Stimulated activated CD4-positive, alpha-beta T cell treated with anti-CD3 and anti-CD28 coated beads, Interleukin-4, amount 100 ng/mL, for 1 hour (primary cell): ENCODE data around the gene KLHL22.

ENCODE experiments used
- DNase-seq: peaks from one replicate; pipeline ENCODE4 v3.0.0-alpha.2; 2020

The KLHL22 gene

DNA sequence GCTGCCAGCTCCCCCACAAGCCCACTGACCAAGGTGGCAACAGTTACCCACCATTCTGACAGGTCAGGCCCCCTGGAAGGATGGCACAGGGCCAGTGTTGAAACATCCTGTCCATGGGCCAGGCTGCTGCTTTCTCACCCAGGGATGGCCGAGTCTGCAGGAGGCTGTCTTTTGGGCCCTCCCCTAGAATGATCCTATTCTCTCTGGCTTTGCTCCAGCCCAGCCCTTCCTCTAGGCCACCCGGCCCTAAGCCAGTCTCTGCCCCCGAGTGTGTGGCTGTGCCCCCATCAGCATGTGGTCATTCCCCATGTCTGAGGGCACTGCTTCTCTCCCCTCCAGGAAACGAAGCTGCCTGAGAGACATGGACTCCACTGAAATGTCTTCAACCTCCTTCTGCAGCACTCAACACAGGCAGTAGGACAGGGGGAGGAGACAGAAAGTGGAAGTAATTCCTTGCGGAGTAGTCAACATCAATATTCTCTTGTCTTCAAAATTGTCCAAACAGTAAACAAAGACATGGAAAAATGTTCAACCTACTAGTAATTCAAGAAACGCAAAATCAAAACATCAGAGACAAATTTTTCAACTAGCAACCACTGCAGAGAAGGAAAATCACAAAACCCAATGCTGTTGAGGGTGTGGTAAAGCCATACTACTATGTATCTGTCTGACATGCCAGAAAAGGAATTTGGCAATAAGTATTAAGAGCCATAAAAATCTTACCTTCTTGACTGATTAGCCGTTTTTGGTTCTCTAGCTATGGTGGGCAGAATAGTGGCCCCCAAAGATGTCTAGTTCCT, 52.9 kb downstream of the KLHL22 start:
- no peak for DNase-seq

DNA sequence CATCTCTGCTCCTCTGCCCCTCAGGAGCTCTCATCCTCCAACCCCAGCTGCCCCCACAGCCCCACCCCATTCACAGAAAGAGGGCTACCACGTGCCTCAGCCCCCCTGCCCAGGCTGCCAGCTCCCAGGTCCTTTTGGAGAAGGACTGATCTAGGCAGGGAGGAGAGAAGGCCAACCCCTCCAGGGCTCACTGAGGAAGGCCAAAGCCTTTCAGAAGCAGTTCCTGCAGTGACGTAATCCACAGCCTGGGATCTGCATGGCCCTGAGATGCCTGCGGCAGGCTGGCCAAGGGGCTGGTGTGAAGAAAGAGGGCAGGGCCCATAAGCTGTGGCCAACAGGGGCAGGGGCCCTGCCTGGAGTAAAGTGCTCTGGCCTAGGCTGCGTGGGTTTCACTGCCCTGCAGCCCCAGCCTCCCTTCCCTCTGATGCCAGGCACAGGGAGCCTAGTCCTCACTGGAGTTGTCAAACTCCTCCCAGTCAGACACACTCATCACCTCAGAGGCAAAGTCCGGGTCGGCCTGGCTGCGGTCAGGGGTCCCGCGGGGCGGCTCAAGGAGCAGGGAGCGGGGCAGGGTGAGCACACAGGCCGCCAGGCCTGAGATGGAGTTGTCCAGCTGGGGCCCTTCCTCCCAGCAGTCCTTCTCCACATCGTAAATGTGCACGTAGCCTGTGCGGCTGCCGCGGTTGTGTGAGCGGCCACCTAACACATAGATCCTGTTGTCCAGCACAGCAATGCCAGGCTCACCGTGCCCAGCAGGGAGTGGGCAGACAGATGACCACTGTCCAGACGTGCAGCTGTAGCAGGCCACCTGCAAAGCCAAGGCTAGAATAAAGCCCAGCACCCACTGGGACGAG, 53.7 kb downstream of the KLHL22 start:
- no peak for DNase-seq

DNA sequence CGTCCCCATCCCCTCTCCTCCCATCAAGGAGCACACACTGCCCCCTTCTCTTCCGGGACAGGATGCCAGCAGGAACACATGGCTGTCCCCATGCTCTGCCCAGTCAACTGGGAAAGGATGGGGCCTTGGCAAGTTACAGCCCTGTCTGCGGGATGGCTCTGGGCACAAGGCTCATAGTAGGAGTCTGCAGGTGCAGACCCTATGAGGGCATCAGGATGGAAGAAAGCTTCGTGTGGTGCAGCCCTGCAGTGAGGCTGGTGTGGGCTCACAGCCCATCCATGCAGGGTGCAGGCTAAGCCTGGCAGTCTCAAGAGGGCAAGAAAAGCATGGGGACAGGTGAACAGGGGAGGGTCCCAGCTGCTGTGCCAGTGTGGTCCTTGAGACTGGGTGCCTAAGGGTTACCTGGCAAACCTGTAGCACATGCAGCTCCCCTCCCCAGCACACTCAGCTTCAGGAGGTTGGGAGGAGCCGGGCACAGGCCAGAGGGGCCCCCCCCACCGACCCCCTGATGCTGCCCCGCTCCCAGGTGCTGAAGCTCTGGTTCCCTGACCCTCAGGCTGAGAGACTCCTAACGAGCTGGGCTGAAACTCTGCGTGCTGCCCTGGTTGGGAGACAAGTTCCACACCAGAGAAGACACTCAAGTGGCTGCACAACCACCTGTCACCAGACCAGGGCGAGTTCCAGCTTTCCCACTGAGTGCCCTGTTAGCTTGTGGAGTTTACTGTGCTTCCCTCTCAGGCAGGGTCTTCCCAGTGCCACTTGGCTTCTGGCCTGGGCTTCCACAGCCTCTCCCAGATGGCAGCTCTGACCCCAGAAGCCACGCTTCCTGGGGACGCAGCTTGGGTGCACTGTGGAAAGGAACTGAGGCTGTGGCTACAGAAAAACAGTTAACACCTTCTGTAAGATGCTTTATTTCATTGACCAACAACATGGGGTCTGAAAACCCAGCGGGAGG, 54.7 kb downstream of the KLHL22 start:
- DNase-seq: no peak

DNA sequence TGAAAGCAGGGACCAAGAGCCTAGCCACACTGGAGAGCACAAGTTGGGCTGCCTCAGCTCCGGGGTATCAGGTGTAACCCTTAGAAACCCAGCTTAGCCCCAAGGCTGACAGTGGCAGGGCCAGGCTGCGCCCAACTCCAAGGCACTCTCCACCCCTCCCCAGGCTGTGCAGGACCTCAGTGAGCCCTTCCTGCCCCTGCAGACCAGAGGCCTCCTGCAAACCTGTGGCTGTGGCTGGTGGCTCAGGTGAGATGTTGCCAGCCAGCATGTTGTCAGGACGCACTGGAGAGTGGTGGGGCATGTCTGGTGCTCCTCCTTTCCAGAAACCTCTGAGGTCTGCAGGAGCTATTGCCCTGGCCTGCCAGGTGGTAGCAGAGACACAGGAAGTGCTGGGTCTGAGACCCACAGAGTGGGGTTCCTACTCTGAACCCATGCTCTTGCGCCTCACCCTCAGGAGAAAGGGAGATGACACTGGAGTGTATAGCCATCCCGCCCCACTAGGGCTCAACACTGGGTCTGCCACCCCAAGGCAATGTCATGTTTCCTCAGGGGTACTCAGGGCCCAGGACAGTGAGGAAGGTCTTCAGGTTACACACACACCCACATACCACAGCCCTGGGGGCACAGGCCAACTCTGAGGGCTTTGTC, 55.5 kb downstream of the KLHL22 start:
- no peak for DNase-seq

DNA sequence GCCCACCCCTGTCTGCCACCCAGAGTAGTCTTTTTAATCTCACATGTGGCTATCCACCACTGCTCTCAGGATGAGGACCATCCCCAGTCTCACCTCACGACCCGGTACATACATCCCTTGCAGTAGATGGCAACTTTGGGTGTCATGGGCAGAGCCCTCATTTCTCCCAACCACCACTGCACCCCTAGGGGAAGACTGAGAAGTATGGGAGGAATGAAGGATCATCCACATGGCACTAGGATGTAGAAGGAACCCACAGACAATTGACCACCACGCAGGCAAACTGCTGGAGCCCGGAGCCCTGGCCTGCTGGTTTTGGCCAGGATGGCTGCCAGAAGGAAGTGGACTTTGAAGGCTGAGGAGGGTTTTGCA, 56.1 kb downstream of the KLHL22 start:
- DNase-seq: no peak

DNA sequence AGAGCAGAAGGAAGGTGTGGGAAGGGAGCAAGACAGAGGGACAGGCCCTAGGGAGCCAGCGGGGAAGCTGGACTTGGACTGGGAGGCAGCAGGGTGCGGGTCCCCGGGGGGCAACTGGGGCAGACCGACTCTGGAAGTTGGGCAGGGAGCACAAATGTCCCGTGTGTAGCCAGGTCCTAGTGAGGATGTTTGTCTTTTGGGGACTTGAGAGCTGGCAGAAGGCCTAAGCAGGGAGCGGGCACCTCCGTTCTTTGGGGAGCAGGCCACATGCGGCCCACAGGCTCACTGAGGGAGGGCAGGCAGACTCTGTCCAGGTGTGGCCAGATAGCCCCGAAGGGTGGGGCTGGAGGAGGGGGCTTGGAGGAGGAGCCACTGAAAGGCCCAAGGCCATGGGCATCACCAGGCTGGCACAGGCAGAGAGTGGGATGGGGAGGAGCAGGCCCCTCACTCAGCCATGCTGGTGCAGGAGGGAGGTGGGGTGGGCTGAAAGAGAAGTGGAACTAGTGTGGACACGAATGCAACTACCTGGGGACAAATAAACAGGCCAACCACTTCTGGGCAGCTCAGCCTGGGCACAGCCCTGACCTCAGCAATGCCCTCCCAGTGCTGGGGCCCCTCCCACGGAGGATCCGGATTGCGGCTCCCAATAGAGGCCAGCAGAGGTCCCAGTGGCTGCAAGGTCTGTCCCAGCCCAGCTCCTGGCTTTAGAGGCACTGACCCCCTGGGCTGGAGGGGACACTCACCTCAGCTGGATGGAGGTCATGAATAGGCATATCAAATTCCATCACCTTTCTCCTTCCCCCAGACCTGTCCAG, 56.7 kb downstream of the KLHL22 start:
- no peak for DNase-seq

DNA sequence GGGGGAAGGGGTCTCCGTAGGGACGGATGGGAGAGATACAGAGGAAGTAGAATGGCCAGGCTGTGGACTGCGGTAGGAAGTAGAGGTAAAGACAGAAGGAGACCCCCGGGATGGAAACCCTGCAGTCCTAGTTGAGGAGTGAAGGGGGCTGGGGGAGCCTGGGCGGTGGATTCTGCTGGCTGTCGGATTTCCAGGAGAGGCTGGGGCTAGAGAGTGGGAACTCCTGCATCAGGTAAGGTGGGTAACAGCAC, 57.2 kb downstream of the KLHL22 start:
- no peak for DNase-seq

DNA sequence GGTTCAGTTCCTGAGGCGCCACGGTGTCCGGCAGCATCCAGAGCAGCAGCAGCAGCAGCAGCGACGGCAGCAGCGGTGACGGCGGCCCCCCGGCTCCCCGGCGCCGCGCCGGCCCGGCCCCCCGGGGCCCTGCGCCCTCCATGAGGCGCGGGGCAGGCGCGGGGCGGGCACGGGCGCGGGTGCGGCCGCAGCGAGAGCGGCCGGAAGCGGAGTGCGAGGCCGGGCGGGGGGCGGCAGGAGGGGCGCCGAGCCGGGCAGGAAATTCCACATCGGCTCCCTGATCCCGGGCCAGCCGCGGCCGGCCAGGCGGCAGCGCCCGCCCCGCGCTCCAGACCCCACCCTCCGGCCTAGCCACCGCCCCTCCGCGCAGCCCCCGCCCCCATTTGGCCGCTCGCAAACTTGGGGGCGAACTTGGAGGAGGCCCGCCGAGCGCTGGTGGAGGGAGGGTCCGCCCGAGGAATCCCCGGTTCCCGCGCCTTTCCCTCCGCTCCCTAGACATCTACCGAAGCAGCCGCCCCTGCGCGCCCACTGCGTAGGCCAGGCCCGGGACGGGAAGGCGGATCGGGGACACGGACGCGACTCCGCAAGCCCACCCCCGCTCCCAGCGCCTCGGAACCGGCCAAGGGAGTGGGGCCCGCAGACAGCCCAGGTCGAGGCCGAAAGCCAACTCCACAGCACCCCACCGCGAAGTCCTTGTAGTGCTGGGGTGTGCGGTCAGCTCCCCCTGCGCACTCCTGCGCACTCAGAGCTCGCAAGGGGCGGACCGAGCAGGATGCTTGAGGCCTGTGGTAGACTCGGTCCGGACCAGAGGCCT, 57.8 kb downstream of the KLHL22 start, which contains the start of gene SCARF2:
Gene SCARF2 (minus strand): TSS at position 213 of the 814 bp plus-strand sequence. CDS start 71 bp downstream, at position 142.
- DNase-seq: no peak

DNA sequence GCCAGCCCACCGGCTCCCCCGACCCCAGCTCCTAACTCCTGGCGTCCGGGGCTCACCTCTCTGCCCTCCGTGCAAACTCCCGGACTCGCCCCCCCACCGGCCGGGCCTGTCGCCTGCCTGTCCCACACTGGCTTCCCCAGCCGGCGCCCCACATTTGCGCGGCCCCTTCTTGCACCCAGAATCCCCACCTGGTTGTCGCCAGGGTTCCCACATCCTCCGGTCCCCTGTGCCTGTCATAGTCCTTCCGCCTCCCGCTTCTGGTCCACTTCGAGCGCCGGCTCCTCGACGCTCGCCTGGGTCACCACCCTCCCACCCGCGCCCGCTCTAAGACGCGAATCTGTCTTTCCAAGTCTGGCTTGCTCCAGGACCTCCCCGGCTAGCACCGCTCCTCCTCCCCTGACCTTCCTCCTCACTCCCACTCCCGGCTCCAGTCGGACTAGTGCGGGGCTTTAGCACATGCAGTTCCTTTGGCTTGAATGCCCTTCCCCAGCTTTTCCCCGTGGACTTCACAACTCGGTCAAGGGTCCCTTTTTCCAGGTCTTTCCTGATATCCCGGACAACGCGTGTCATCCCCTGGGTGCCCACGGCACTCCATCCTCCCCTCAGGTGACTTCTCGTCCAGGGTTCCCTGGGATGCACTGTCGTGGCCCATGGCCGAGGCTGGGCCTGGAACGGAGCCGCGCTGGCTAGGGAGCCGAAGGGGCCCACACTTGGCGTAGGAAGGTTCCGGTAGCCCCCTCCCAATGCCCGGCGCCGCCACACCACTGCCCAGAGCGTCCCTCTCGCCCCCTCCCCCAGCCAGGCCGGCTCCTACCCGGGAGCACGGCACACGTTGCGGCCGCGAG, 58.6 kb downstream of the KLHL22 start:
- DNase-seq: peak; percentile 35

DNA sequence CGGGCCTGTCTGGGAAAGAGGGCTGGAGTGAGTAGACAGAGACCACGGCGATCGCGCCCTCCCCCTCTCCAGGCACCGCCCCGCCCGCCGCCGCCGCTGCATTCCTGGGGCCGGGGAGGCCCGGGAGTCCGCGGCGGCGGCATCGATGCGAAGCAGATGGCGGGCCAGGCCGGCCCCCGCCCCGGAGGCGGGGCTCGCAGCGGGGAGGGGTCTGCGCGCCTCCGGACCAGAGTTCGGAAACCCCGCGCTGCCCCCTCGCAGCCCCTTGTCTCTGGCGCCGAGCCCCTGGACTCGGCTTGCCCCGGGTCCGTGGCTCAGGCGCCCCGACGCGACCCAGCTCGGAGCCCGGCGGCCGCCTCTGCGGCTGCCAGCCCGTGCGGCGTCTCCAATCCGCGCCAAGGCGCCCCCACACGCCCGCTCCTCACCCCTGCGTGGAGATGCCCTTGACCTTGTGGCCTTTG, 59.3 kb downstream of the KLHL22 start:
- no peak for DNase-seq

DNA sequence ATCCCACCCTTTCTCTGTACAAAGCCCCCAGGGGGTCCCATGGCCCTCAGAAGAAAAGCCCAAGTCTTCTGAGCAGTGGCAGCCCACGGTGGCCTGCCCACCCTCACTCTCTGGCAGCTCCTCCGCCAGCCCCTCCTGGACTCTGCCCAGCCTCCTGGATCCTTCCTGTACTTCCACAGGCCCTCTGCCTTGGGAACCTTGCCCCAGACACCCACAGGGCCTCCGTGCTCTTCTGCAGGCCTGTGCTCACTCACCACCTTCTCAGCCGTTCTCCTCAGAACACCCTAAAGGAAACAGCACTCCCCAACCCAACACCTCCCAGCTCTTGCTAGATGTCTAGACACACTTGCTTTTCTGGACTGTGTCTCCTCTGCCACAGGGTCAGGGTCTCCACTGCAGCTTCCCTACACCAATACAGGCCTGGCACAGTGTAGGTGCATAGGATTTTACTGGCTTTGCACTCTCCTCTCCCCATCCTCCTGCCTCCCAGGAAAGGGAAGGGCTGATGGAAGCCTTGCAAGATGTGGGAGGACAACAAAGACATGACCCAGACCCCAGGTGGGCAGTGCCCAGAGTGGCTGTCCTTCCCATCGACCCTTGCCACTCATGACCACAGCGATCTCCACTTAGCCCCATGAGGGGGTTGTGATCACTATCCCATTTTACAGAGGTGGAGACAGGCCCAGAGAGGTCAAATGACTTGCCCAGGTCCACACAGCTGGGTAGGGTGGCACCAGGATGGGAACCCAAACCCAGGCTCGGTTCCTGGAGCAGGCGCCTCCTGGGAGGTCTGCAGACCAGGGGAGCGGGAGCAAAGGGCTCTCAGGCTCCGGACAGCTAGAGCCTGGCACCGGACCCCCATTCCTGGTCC, 59.9 kb downstream of the KLHL22 start:
- DNase-seq: no peak

DNA sequence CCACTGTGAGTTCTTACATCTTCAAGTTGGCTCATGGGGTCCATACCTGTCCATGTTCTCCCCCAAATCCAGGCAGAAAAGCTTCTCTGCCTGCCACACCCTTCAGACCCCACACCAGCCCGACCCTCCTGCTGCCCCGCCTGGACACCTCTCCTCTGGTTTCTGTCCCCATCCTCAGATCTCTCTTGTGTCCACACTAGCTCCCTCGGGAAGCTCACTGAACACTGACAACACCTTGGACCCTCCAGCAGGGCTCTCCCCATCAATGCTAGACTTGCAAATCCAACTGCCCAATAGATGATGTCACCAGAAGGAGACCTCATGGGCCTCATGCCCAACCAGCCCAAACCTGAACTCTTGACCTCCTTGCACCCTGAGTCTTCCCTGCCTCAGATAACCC, 60.8 kb downstream of the KLHL22 start:
- no peak for DNase-seq

DNA sequence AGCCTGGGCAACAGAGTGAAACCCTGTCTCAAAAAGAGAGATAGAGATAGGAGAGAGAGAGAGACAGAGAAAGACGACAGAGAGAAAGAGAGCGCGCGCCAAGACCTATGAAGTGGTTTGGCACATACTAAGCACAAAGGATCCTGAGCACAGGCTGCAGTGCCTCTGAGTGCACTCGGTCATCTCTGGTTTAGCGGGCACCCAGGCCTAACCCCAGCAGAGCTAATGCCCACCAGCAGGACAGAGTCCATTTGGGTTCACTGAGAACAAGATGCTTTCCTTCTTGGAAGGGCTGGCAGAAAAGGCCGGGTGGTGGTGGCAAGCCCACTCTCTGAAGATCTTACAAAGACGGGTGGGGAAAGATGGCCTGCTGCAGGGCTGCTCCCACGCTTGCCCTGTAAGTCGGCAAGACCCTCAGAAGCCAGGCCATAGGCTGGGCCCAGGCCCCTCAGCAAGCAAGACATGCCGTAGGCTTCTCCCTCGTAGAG, 61.3 kb downstream of the KLHL22 start:
- DNase-seq: no peak

DNA sequence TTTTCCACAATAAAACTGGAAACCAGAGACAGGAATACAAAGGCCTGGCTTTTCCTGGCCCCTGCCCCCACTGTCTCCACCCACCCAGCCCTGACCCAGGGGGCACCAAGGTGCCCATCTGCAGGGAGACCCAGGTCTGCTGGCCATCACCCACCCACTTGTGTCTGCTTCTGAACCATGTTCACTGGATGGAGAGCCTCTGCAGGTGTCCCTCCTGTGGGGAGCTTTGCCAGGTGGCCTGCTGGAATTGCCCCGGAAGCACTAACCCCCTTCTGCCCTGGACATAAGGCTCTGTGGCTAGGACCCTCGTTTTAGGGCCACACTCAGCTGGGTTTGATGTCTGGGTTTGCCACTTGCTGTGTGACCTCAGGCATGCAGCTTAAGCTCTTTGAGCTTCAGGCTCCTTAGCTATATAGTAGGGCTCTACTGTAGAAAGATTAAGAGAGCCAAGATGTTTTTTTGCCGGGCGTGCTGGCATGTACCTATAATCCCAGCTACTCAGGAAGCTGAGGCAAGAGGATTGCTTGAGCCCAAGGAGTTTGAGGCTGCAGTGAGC, 61.8 kb downstream of the KLHL22 start:
- DNase-seq: no peak

DNA sequence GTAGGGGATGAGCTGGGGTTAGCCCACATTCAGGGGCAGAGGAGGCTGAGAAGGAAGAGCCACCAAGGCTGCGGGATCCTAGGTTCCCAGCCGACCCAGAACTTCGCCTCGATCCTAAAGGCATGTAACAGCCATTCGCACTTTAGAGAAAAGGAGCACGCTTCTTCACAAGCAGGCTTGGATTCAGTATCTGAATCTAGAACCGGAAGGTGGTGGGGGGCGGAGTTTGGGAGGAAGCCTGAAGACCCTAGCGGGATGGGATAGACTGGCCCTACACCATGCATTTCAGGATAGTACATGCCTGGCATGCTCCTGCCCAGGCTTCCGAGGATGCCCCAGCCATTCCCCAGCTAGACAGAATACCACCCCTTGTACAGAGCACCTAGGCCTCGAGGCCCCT, 62.4 kb downstream of the KLHL22 start:
- DNase-seq: no peak

DNA sequence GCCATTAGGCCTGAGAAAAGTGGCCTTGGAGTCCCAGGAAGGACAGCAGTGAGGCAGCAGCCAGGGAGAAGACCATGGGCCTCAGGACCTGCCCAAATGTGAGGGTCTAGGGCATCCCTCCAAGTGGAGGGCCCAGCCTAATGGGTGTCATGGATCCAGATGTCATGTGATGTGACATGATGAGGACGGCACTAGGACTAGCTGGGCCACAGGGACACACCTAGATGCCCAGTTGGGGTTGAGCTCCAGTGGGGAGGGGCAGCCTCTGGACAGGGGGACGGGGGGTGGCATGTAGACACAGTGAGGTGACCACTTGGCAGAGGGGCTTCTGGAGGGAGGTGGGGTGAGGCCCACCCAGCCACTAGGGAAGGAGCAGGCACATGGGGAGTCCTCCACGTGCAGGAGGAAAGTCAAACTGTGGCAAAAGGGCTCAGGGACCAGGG, 63.3 kb downstream of the KLHL22 start:
- DNase-seq: no peak

DNA sequence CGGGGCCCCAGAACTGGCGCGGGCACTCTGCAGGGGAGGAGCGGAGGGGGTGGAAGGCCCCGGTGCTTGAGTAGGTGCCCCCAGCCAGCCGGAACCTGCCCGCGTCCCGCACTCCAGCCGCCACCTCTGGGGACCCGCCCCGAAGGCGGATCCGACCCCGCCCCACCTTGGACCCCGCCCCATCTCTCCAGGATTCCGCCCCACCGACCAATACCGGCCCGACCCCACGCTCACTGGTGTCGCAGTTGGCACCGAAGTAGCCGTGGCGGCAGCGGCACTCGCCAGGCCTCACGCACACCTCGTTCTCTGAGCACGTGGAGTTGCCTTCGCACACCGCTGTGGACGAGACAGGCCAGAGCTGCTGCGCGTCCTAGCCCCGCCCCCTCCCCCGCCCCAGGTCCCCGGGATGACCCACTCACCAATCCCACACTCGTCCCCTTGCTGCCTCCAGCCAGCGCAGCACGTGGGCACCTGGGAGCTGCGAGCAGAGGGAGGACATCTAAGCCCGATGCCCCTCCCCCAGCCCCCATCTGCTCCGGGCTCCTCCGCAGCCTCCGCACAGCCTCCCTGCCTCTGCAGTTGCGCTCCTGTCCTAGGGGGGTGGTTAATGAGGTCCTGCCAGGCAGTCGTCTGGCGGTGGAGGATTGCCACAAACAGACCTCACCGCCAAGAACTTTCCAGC, 63.9 kb downstream of the KLHL22 start:
- DNase-seq: no peak
